Measurements from ENCODE around the gene RPS6KA4. TPM values are rescaled to one million over a fixed set of nuclear protein-coding genes. Genes with fewer than 3 reads are reported as not detected.

Gene RPS6KA4
- total RNA-seq, 2 experiments from 2014 or later, result 7.3 to 9.2 TPM

GRCh38 chr11:64341851-64342791 lies 16.8 kb upstream of the RPS6KA4 start:
- POLR2A ChIA-PET, result interaction anchor here (0.9 to 4.7 kb wide), 6 partner anchors 10 to 156 kb away, joined by 3 to 103 read pairs (median 6); partner anchors contain the start of genes PRDX5, STIP1 and TRMT112
- intact Hi-C loops (cut with DNase I, micrococcal nuclease), result loop anchor here in 1 of 2 experiments (5.0 kb wide), 1 partner anchor 35 kb away; the partner anchor contains the start of gene ESRRA

GRCh38 chr11:64342869-64343745 lies 15.9 kb upstream of the RPS6KA4 start:
- Mint-ChIP-seq H3K9me3 (no peaks in the 10 kb centered on the region), H3K4me3 (peak overlapping the region; percentile 34), H3K27me3 (no peaks in the 10 kb centered on the region), H3K36me3 (ENCODE audit: low read depth) (peaks cover 41% of the 10 kb centered on the region), H3K27ac (no peak overlapping the region), H3K4me1 (ENCODE audit: low read depth) (peaks cover 46% of the 10 kb centered on the region)
- ChIA-PET CTCF (interaction anchor here (0.7 to 3.9 kb wide), 8 partner anchors 12 to 73 kb away, joined by 3 to 34 read pairs (median 4); partner anchors contain the start of genes ESRRA, PRDX5 and TRMT112), POLR2A (interaction anchor here (0.9 to 4.7 kb wide), 4 partner anchors 9 to 72 kb away, joined by 3 to 103 read pairs (median 10); partner anchors contain the start of genes PRDX5 and TRMT112)
- ATAC-seq (ENCODE audit: poor library complexity) (no peak), DNase-seq (peak in 1 of 14 experiments; percentile 38)
- no peaks in the 10 kb centered on the region for H3K9me3 ChIP-seq (ENCODE audit: control insufficient read depth in 1 of 2, insufficient read depth in 1 of 2, low read length in 2 of 2)
- H3K27me3 ChIP-seq (ENCODE audit: control insufficient read depth in 1 of 2, insufficient read depth in 2 of 2, low read length in 2 of 2), result no peaks in the 10 kb centered on the region
- peaks cover 55% of the 10 kb centered on the region for H3K4me1 ChIP-seq (ENCODE audit: insufficient read depth, low read length)
- TF ChIP-seq CTCF (IDR thresholded peaks at IDR 0.05), result no peak
- H3K27ac ChIP-seq (ENCODE audit: low read depth in 1 of 2, low read length in 2 of 2), result no peak overlapping the region
- no peak overlapping the region for H3K4me3 ChIP-seq (ENCODE audit: low read length)
- peaks cover 52% of the 10 kb centered on the region for H3K36me3 ChIP-seq (ENCODE audit: insufficient read depth, low read length)
- intact Hi-C loops (cut with DNase I, micrococcal nuclease), result loop anchor here in 1 of 2 experiments (5.0 kb wide), 1 partner anchor 36 kb away; the partner anchor contains the start of gene ESRRA

More at GRCh38 chr11:64341851-64342791, 16.8 kb upstream of the RPS6KA4 start:
- H3K27me3 Mint-ChIP-seq, result no peaks in the 10 kb centered on the region
- H3K4me3 ChIP-seq (ENCODE audit: low read length), result peak overlapping the region; percentile 7
- peaks cover 55% of the 10 kb centered on the region for H3K4me1 ChIP-seq (ENCODE audit: insufficient read depth, low read length)
- peak overlapping the region; percentile 34 for H3K4me3 Mint-ChIP-seq
- DNase-seq (peak; percentile 78 to 94 (median 91)), ATAC-seq (ENCODE audit: poor library complexity) (peak; percentile 68)
- TF ChIP-seq CTCF (IDR thresholded peaks at IDR 0.05), result no peak
- no peak overlapping the region for H3K27ac Mint-ChIP-seq
- no peaks in the 10 kb centered on the region for H3K9me3 Mint-ChIP-seq
- CTCF ChIA-PET, result interaction anchor here (0.7 to 3.9 kb wide), 10 partner anchors 9 to 102 kb away, joined by 3 to 34 read pairs (median 4); partner anchors contain the start of genes ESRRA, PRDX5 and TRMT112
- peak overlapping the region in 1 of 2 donors; percentile 50 for H3K27ac ChIP-seq (ENCODE audit: low read depth in 1 of 2, low read length in 2 of 2)
- H3K9me3 ChIP-seq (ENCODE audit: control insufficient read depth in 1 of 2, insufficient read depth in 1 of 2, low read length in 2 of 2), result no peaks in the 10 kb centered on the region
- H3K27me3 ChIP-seq (ENCODE audit: control insufficient read depth in 1 of 2, insufficient read depth in 2 of 2, low read length in 2 of 2), result no peaks in the 10 kb centered on the region
- peaks cover 54% of the 10 kb centered on the region for H3K4me1 Mint-ChIP-seq (ENCODE audit: low read depth)
- H3K36me3 Mint-ChIP-seq (ENCODE audit: low read depth), result peaks cover 44% of the 10 kb centered on the region
- peaks cover 55% of the 10 kb centered on the region for H3K36me3 ChIP-seq (ENCODE audit: insufficient read depth, low read length)
